NCI-H2196 (cell line): ENCODE results near the gene SLC8A1.

ENCODE experiments used
- DNase-seq: peaks from one replicate; lab custom pipeline; 2025; ENCODE audit not compliant: unreplicated experiment; lab: John Stamatoyannopoulos, UW

Gene SLC8A1

GRCh38 chr2:40458271-40458794 lies 6.4 kb upstream of the SLC8A1 start:
- DNase-seq: peak; percentile 18

DNA sequence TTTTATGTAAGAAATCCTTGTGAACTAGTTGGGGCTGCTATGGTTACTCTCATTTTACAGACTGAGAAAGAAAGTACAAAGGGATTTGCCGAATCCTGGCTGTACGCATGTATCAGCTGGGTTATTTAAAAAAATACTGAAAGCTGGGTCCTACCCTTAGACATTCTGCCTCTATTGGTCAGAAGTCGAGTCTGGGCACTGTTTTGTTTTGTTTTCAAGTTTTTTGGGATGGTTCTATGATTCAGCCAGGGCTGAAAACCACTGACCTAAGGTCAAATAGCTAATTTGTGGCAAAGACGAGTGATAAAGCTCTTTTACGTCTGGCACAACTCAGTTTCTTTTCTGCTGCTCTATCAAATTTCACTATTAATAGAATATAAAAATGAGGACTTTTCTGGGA lies 5.9 kb upstream of the SLC8A1 start:
- DNase-seq: no peak

- DNase-seq: no peak
Observed at GRCh38 chr2:40457366-40457765, 5.5 kb upstream of the SLC8A1 start.

DNA sequence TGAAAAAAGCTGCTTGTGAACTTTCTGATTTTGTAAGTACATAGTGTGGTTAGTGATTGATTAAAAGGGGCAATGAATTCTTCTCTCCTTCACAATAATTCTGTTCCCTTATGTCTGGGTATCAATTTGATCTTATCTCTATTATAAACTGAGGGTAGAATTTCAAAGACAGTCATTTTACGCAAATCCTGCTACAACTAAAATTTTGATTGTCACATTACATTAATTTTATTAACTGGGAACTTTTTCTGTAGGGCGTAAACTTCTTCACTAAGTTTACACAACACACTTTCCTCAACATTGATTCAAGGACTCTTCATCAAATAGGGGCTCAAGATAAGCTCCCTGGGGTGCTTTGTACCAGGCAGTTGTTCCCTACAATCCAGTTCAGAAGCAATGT lies 5.0 kb upstream of the SLC8A1 start:
- no peak for DNase-seq

- DNase-seq: no peak
Observed at GRCh38 chr2:40455661-40456060, 3.8 kb upstream of the SLC8A1 start.

- no peak for DNase-seq
Observed at GRCh38 chr2:40454321-40454720, 2.4 kb upstream of the SLC8A1 start.

- DNase-seq: no peak
Observed at GRCh38 chr2:40452786-40453185, 896 bp upstream of the SLC8A1 start.

DNA sequence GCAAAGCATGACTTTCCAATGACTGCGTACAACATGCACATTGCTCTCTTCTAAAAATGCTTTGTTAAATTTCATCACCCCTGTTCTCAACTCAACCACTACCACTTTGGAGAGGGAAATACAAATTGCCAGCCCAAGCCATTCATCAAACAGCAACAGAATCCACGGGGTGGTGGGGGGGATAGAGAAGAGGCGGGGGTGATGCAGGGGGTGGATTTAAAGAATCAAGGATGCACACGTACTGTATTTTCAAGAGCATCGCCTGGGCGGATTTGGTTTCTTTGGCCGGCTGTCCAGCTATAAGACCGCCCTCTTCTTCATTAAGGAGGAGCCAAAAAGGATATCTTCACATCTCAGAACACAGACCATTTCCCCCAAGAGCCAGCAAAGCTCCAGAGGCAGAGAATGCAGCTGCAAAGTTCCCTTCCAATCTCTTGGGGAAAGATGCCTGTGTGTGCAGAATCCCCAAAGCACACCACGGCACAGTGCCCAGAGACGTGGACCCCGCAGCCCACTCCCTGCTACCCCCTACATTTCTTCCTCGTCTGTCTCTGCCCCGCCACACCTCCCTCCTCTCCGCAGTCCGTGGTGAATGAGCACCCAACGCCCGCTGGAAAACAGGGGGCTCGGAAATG lies 977 bp downstream of the SLC8A1 start:
- DNase-seq: peak; percentile 37

GRCh38 chr2:40450066-40450795 lies 1.7 kb downstream of the SLC8A1 start:
- peak; percentile 17 for DNase-seq

DNA sequence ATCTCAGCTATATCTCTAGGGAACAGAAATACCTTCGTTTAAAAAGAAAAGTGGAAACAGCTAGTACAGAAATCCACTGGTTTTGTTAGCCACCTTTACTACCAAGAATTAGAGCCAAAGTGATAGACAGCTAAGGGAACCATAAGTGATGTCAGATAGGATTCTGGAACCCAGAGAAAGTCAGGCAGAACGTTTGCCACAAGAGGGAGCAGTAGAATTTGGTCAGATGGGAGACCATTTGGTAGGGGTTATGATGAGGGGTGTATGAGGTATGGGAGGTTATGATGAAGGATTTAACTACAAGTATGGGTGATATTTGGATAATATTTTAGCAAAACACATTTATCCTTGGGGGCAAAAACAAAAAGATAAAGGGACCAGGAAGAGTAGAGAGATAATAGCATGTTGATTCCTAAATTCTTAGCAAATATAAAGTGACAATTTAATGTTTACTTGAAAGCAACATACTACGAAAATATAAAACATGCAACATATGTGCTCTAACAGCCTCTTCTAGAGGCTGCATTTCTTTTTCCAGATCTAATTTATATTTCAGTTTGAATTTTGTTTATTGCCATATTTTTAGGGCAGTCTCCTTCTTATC lies 3.3 kb downstream of the SLC8A1 start:
- peak; percentile 16 for DNase-seq

GRCh38 chr2:40445467-40445866 lies 6.4 kb downstream of the SLC8A1 start:
- no peak for DNase-seq

- no peak for DNase-seq
Observed at GRCh38 chr2:40440835-40441234, 11.1 kb downstream of the SLC8A1 start.

DNA sequence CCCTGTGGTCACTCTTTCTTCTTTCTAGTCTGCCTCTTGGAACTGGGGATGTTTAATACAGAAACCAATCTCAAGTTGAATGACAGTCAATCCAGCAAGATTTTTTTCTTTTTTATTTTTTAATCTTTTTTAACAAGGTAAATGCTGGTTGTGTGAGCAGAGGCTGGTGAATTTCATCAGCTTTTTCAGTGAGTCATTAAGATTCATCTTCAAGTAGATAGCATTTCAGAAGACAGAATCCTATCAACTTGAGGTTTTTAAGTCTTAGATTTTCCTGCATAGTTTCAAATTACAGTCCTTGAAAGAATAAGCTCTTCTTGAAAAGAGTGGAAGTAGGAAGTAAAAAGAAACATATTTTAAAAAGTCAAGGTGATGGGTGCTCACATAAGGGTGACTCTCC lies 12.4 kb downstream of the SLC8A1 start:
- DNase-seq: no peak

GRCh38 chr2:40436093-40436475 lies 15.8 kb downstream of the SLC8A1 start:
- DNase-seq: no peak

GRCh38 chr2:40435426-40436092 lies 16.3 kb downstream of the SLC8A1 start:
- DNase-seq: no peak

- DNase-seq: no peak
Observed at GRCh38 chr2:40434731-40435271, 17.1 kb downstream of the SLC8A1 start.

DNA sequence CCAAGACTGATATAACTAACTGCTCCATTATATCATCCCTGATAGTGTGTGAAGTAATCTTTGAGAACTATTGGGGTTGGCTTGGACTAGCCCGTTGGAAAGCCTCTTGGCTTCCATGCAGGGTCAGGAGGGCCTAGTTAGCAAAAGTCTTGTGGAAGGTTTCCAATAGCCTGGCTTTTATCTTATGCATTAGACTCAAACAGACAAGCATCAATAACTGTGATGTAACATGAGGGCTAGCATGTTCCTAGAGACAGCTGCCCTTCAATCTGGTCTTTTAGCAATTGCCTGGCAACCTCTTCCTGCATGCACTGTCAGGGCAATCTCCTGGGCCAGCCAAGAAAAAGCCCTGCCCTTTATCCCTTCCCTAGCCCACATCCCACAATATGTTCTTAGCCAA lies 18.2 kb downstream of the SLC8A1 start:
- no peak for DNase-seq

DNA sequence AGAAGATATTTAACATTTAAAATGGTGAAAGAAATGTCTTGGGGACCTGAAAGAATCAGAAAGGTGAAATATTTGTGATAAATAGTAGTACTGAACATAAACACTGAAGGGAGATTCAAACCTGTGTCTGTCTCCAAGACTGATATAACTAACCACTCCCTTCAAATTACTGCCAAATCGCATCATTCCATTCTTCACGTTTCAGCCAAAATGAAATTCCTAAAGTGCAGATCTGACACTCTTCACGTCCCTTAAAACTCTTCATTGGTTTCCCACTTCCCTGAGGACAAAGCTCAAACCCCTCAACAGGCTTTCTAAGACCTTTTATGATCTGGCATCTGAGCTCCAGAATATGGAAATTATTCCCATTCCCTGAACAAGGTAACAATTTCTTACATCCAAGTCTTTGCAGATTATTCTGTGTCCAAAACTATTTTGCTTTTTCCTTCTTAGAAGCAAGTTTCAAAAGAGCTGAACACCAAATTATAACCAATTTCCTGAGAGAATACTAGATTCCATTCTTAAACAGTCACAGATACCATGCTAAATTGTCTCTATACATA lies 18.9 kb downstream of the SLC8A1 start:
- DNase-seq: no peak

DNA sequence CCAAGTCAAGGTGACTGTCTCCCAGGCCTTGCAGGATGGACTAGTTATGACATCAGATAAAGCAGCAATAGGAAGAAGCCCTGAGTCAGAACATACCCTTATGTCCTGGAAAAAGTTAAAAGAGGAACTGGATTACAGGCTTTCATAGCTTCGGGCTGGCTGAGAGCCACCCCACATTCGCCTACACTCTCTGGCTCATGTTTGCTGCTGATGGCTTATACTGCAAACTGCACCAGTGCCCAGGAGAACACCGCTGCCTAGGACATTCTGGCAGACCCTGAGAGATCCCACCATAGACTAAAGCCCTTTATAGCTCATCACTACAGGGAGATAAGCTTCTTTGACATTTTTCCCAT lies 20.3 kb downstream of the SLC8A1 start:
- no peak for DNase-seq

DNA sequence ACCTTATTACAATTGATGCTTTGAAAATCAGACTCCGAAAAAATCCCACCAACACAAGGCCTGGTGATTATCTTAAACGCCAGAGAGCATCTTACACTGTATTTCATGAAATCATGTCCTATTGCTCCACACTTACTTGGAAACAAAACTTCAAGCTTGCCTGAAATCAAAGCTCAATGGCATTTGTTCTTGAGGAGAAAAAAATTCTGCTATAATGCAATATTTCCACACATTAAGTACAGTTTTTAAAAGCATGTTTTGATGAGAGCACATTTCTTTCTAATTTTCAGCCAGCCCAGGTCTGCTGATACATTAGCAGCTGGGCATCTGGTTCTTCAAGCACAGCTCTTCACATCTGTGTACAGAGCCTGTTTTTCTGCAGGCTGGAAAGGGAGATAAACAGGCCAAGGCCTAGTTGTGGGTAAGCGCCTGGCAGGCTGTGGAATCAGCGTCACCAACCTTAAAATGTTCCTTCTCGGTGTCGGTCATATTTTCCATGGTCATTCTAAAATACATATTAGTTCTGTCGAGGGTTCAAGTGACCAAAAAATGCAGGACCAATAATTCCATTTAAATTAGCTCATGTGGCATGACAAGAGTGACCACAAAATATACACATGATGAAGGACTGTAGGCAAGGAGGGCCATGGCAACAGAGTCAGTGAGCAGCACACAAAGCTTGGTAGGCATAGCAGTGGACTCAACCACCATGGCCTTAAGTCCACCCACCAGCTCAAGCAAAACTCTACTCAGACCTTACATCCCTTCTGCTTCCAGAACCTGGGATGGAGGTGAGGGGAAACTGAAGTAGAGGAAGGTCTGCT lies 20.9 kb downstream of the SLC8A1 start:
- no peak for DNase-seq
